ENCODE measurements around the gene SLC25A13.

DNA sequence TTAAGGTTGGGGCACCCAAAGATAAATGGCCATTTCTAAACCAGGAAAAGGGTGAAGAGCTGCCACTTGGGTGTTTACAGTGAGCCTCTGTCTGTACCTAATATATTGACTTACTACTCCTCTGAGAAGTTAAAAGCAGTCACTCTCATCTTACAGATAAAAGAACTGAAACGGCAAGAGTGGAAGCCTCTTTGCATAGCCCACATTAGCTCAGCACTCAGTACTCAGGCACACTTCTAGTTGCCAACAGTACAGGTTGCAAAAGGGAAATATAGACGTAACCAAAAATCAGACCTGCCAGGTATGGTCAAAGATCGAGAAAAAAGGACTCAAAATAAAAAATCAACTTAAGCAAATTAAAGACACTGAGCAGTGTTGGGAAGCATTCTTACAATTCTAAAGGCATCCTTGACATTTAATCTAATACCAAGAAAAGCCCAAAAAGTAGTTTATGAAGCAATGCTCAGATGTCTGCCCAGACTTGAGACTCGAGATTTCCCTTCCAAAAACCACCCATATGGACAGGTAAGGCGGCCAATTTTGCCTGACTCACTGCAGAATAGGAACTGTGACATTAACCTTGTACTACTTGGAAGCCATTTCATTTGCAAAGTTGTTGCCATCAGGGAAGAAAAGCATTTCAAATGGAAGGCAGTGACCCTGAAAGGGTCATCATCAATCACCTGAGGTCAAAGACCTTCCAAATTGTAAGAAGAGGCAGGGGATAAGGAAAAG is 139.3 kb downstream of the SLC25A13 start:
- TF ChIP-seq POLR2A (IDR thresholded peaks at IDR 0.05; ENCODE audit: low read depth, low read length) (no peak), POLR2AphosphoS5 (IDR thresholded peaks at IDR 0.05; ENCODE audit: low read depth, low read length) (no peak), TAF1 (IDR thresholded peaks at IDR 0.05; ENCODE audit: low read depth, low read length) (no peak)

Data from GM12891 (cell line).